HEK293T (cell line): ENCODE results near the gene PNMA8A.

Source experiments
- FOXM1 ChIP-seq: fragments of 450-650 bp; IDR thresholded peaks from 2 replicates; pipeline ENCODE4 v1.6.1; 2017; ENCODE audit warnings: mild to moderate bottlenecking, borderline replicate concordance
- HDGF ChIP-seq: fragments of 450-650 bp; IDR thresholded peaks from 2 replicates; pipeline ENCODE4 v1.6.1; 2017; ENCODE audit warnings: antibody characterized with exemption, borderline replicate concordance
- LEF1 ChIP-seq: fragments of 450-650 bp; IDR thresholded peaks from 2 replicates; pipeline ENCODE4 v1.6.1; 2017; ENCODE audit warnings: mild to moderate bottlenecking, borderline replicate concordance
- SUZ12 ChIP-seq: fragments of 450-650 bp; IDR thresholded peaks from 2 replicates; pipeline ENCODE4 v1.6.1; 2016; ENCODE audit warnings: mild to moderate bottlenecking

DNA sequence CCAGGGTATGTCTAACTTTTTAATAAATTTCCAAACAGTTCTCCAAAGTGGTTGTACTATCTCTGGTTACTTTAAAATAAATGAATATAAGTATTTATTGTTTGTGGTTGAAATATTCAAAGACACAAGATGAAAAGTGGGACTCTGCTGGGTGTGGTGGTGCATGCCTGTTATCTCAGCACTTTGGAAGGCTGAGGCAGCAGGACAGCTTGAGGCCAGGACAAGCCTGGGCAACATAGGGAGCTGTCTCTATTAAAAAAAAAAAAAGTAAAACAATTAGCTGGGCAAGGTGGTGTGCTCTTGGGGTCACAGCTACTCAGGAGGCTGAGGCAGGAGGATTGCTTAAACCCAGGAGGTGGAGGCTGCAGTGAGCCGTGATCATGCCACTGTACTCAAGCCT is 10.4 kb downstream of the PNMA8A start:
- TF ChIP-seq HDGF, result no peak
- no peak for TF ChIP-seq FOXM1
- no peak for TF ChIP-seq SUZ12
- TF ChIP-seq LEF1, result no peak
